Measurements from ENCODE around the gene RFX2.
"Not testable (repeated sequence)": the region's sequence is repeated elsewhere in the genome, so short reads cannot be mapped to it uniquely, and the experiment has no call there.

Gene RFX2

DNA sequence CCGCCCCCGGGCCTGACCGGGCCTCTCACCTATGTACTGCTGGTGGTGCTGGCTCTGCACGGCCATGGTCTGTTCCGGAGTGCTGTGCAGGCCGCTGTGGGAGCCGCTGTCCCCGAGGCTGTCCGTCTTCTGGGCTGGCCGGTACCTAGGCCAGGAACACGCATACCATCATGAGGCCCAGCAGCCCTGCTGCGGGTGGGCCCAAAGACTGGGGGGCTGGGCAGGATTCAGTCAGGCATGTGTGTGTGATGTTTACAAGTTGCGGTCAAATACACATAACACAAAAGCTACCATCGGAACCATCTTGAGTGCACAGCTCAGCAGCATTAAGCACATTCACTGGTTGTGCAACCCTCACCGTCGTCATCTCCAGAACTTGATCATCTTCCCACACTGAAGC is 100.2 kb downstream of the RFX2 start:
- no peak for DNase-seq

DNA sequence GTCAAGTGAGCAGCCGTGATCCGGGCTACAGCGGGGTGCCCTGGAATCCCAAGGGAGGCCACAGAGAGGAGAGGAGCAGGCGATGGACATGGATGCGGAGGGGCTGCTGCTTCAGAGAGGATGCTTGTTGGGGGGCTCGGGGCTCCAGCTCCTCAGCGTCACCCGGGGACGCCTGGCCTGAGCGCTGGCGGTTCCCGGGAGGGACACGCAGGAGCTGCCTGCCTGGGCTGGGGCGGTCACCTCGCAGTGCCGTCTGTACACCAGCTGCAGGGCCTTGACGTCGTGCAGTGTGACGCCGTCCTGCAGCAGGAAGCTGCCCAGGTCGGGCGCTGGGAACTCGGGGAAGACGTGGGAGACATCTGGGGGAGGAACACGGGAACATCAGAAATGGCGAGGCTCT is 102.4 kb downstream of the RFX2 start:
- DNase-seq, result no peak

- no peak for DNase-seq
Observed at GRCh38 chr19:6006896-6007295, 103.4 kb downstream of the RFX2 start.

GRCh38 chr19:6006070-6006446 is 104.2 kb downstream of the RFX2 start:
- DNase-seq, result not testable (repeated sequence)

DNA sequence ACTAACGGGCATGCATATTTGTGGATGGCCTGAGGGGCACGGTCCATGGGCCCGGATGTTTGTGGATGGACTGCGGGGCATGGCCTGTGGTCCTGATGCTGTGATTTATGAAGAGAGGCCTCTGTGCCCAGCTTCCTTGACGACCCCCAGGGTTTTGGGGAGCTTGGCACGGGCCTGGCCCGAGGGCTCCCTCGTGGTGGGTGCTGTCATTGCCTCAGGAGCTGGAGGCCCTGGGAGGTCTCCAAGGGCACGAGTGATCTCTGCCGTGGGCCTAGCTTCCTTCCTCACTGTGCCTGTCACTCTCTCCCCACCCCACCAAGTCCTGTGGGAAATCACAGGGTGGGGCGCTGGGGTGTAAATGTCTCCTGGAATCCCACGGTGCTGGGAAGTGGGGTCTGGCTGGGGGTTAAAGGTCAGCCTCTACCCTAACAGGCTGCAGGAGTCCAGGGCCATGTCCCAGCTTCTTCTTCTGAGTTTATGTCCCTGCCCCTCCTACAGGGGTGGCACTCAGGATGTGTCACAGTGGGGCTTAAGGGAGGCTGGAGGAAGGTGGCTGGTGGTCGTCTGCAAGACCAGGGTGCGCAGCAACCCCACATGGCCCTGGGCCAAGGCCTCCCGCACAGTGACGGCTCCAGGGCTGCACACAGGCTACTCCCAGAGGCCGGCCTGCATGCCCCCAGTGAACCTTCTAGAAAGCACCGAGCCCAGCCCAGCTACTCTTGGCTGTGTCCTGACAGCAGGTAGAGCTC is 104.8 kb downstream of the RFX2 start:
- DNase-seq, result no peak

DNA sequence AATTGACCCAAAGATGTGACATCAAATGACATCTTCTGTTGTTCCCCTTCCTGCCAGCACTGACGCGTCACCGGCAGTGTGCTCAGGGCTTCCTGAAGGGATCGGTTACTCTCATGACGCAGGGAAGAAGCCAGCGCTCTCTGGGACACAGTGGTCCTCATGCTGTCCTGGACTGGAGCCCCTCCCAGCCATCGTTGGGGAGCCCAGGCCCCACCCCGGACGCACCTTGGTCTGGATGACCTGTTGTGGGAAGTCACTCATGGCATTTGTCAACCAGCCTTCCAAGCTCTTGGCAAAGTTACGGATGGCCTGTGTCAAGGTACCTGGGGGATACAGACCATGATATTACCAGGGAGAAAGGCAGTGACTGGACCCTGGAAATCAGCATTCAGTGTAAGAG is 106.3 kb downstream of the RFX2 start:
- no peak for DNase-seq

DNA sequence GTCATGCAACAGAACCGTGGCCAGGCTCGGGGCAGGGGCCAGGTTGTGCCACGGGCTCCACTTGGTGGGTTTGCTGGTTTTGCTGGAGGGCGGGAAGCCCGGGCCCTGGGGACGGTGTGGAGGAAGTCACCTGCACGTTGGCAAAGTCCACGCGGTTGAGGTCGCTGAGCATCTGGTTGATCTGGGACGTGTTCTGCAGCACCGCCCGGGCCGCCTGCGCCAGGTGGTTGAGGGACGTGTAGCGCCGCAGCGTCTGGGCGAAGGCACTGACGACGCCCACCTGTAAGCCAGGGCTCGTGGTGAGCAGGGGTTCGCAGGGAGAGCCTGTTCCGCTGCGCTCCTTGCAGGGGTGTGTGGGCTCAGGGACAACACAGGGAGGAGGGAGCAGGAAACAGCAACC is 107.7 kb downstream of the RFX2 start:
- no peak for DNase-seq

GRCh38 chr19:6000228-6000847 is 110.0 kb downstream of the RFX2 start:
- no peak for DNase-seq

GRCh38 chr19:5999693-6000092 is 110.6 kb downstream of the RFX2 start:
- DNase-seq, result no peak

DNA sequence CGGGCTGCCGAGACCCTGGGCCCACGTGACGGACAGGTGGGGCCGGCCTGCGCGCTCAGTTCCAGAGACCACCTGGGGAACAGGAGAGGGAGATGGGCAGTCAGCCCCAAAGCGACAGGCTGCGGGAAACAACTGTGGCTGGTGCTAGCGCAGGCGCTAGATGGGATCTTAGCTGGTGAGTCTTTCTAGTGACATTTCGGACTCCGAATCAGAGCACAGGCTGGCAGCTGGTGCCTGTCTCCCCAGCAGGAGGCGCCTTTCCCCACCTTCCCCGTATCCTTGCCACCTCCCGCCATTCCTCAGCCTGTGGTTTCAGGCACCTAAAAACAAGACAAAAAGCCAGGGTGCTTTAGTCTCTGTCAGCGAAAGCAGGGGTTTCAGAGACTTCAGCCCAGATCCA is 112.9 kb downstream of the RFX2 start:
- DNase-seq, result no peak

- no peak for DNase-seq
Observed at GRCh38 chr19:5996623-5997320, 113.5 kb downstream of the RFX2 start.

DNA sequence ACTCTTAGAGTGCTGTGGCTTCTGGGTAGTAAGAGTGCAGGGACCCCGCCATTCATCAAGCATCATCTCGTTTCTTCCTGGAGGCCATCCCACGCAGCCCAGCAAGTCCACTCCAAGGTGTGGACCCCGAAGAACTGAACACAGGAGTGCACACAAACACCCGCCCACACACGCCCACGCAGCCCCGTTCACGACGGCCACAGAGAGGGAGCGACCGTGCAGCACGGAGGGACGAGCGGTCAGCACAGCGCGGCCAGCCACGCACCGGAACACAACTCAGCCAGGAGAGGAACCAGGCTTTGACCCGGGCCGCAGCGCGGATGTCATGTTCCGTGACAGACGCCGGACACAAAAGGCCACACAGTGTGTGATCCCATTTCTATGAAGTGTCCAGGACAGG is 114.2 kb downstream of the RFX2 start:
- no peak for DNase-seq

- DNase-seq, result no peak
Observed at GRCh38 chr19:5995606-5996005, 114.7 kb downstream of the RFX2 start.

- DNase-seq, result no peak
Observed at GRCh38 chr19:5994405-5995165, 115.7 kb downstream of the RFX2 start.

- DNase-seq, result no peak
Observed at GRCh38 chr19:5993648-5994358, 116.5 kb downstream of the RFX2 start.

- DNase-seq, result no peak
Observed at GRCh38 chr19:5993201-5993600, 117.1 kb downstream of the RFX2 start.

DNA sequence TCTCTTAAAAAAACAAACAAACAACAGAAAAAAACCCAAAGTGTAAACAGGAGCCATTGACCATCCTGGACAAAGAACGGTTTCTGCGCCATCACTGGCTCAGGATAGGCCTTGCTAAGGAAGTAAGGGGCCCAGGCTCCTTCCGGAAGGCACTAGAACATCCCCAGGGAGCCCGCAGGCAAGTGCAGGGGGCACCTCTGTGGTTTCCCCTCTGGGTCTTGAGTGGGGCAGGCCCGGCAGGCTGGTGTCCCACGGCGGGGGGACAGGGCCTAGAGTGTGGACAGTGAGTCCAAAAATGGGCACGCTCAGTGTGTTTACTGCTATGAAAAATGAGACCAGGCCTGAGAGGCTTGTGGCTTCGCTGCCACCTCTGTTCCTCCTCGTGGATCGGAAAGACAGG is 117.5 kb downstream of the RFX2 start:
- no peak for DNase-seq

DNA sequence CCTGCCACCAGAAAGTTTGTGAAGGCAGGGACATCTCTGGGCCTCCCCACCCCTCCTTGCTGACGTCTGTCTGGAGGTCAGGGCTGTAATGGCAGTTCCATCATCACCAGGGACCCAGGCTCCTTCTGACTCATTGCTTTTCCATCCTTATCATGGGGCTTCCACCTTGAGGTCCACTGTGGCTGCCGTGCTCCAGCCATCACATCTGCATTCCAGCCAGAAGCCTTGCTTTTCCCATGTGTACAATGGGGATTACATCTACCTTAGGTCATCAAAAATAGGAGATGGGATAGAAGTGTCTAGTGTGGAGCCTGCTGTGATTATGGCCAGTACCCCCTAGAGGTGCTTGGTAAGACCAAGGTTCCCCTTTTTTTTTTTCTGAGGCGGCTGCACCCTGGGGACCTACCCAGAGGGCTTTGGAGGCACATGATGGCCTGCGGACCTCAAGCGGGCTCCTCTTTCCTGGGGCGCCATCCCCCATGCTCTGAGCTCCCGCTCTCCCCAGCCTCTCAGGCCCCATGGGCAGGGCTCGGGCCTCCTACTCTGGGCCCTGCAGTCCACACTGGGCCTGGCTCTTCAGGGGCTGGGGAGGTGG is 119.0 kb downstream of the RFX2 start:
- DNase-seq, result no peak

DNA sequence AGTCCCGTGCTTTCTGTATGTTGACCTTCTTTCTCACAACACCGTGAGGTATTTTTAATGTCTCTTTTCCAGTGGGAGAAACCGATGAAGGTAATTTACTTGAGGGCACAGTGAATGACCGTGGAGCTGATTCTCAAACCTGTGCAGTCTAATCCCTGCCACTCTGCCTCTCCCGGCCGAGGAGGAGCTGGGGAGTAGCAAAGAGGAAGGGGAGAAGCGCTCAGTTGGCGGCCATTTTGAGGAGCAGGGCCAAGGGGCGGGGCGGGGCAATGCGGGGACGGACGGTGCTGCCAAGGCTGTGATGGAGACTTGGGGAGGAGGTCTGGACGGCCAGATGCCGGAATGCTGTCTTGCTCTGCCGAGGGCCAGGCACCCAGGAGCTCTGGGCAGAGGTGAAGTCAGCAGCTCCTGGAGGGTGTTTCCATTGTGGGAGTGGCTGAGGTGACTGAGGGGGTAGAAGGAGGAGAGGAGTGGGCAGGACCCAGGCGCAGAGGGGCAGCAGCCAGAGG is 120.0 kb downstream of the RFX2 start:
- DNase-seq, result no peak

GRCh38 chr19:5989388-5990074 is 120.8 kb downstream of the RFX2 start:
- DNase-seq, result no peak

GRCh38 chr19:5988517-5989387 is 121.5 kb downstream of the RFX2 start:
- DNase-seq, result no peak
